Measurements from ENCODE around the gene AFAP1L1. TPM values are rescaled to one million over a fixed set of nuclear protein-coding genes. Genes with fewer than 3 reads are reported as not detected.

AFAP1L1 gene
- total and polyA plus RNA-seq, 2 of the 13 experiments (the other 11 are each of a cell fraction or from before 2014, with no cell fraction given): 0.38 to 1.0 TPM

GRCh38 chr5:149282027-149282965 lies 10.6 kb downstream of the AFAP1L1 start:
- Histone ChIP-seq H3K27ac (ENCODE audit: extremely low read length, insufficient read depth, low read length) (no peak overlapping the region), H2AFZ (ENCODE audit: low read length) (no peak overlapping the region), H3K4me3 (replicated peaks in 1 of 3; ENCODE audit: insufficient read depth in 1 of 3, low read depth in 2 of 3, low read length in 3 of 3) (no peak overlapping the region), H4K20me1 (ENCODE audit: insufficient read depth, low read length) (no peaks in the 10 kb centered on the region), H3K9me3 (ENCODE audit: low read length) (no peaks in the 10 kb centered on the region), H3K9ac (ENCODE audit: insufficient read depth, low read depth, low read length) (no peak overlapping the region), H3K36me3 (replicated peaks in 1 of 2; ENCODE audit: control insufficient read depth in 1 of 2, insufficient read depth in 2 of 2, low read length in 2 of 2) (no peaks in the 10 kb centered on the region), H3K4me1 (ENCODE audit: insufficient read depth, low read length) (no peaks in the 10 kb centered on the region), H3K4me2 (ENCODE audit: low read depth, low read length) (no peak overlapping the region), H3K79me2 (ENCODE audit: insufficient read depth, low read length) (no peaks in the 10 kb centered on the region), H3K27me3 (ENCODE audit: control insufficient read depth in 1 of 2, insufficient read depth in 2 of 2, low read length in 2 of 2) (no peaks in the 10 kb centered on the region)
- TF ChIP-seq RNF219 (CRISPR knock-in tag; IDR thresholded peaks at IDR 0.05) (no peak), MBNL3 (CRISPR knock-in tag; conservative IDR thresholded peaks at IDR 0.05) (no peak), HNRNPL (IDR thresholded peaks at IDR 0.05; ENCODE audit: low read depth, low read length) (no peak), BRD4 (CRISPR knock-in tag; IDR thresholded peaks at IDR 0.05) (no peak), NR2F1 (CRISPR knock-in tag; IDR thresholded peaks at IDR 0.05) (no peak), ZNF549 (CRISPR knock-in tag; IDR thresholded peaks at IDR 0.05) (no peak), TIGD3 (CRISPR knock-in tag; IDR thresholded peaks at IDR 0.05; ENCODE audit: borderline replicate concordance) (no peak), ISL2 (CRISPR knock-in tag; IDR thresholded peaks at IDR 0.05) (no peak), SNAPC4 (CRISPR knock-in tag; IDR thresholded peaks at IDR 0.05) (no peak), ZNF790 (CRISPR knock-in tag; IDR thresholded peaks at IDR 0.05; ENCODE audit: borderline replicate concordance) (no peak), ZNF781 (CRISPR knock-in tag; IDR thresholded peaks at IDR 0.05; ENCODE audit: borderline replicate concordance, not compliant biosample characterization) (no peak), RCOR2 (CRISPR knock-in tag; IDR thresholded peaks at IDR 0.05) (no peak)
- TF ChIP-seq, protein P1, sequence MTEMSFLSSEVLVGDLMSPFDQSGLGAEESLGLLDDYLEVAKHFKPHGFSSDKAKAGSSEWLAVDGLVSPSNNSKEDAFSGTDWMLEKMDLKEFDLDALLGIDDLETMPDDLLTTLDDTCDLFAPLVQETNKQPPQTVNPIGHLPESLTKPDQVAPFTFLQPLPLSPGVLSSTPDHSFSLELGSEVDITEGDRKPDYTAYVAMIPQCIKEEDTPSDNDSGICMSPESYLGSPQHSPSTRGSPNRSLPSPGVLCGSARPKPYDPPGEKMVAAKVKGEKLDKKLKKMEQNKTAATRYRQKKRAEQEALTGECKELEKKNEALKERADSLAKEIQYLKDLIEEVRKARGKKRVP (CRISPR knock-in tag; IDR thresholded peaks at IDR 0.05): no peak
- BruUV-seq (replicated peaks): no TSS peak
- ChIA-PET POLR2A (no interaction called here), CTCF (ENCODE audit: low intra/inter-chr PET ratio, low total read pairs) (no interaction called here)
- ATAC-seq (no peak), FAIRE-seq (no peak), DNase-seq (ENCODE audit: low spot score) (no peak)
- intact Hi-C loops (cut with micrococcal nuclease; ENCODE audit: unreplicated experiment) (no loop called here), in situ Hi-C loops (cut with HindIII; ENCODE audit: extremely low pct_ligation_motif_present, low pct_unique_long_range_greater_than_20kb) (no loop called here)
- WGBS (ENCODE audit: low lambda C conversion rate): 67% methylated on average over 11 of the region's 12 CpGs

All from HepG2 (cell line).